Endothelial cell of umbilical vein (primary cell): Measurements from ENCODE around the gene FBN3. TPM values are rescaled to one million over a fixed set of nuclear protein-coding genes. Genes with fewer than 3 reads are reported as not detected.

ENCODE experiments used
- BruUV-seq: library from RNA; stranded (reverse); fragments of 400-500 nt; replicated peaks from 2 replicates; lab custom pipeline; 2021; lab: Mats Ljungman, UMichigan
- CTCF ChIA-PET: fragments of 300-600, 350-600 bp; sonication (Branson Sonifier 250); formaldehyde crosslinking; loops from one replicate; lab custom pipeline; 2021; ENCODE audit warnings: antibody characterized with exemption, inconsistent platforms; lab: Charles Lee
- POLR2A ChIA-PET: fragments of 300-600, 350-600 bp; sonication (Branson Sonifier 250); formaldehyde crosslinking; loops from one replicate; lab custom pipeline; 2021; ENCODE audit warnings: antibody characterized with exemption, inconsistent platforms; lab: Charles Lee
- DNase-seq: peaks from one replicate; pipeline ENCODE4 v3.0.0-alpha.2; 2011; ENCODE audit warnings: low read depth, low spot score
- FAIRE-seq: peaks from 2 replicates; lab custom pipeline; 2011; peaks lifted over from hg19 to GRCh38; lab: Jason Lieb, UNC
- H2AFZ ChIP-seq: 2 replicates; pipeline ENCODE4 v1.6.0; 2012; ENCODE audit warnings: low read depth, low read length, control low read depth, inconsistent platforms
- H3K27ac ChIP-seq: 2 replicates; pipeline ENCODE4 v1.5.1; 2011; ENCODE audit warnings: low read depth, mild to moderate bottlenecking, control low read depth, low read length, moderate library complexity; ENCODE audit not compliant: insufficient read depth
- H3K27me3 ChIP-seq, 2 experiments: 2 replicates each; pipeline versions ENCODE4 v1.6.0 to v1.6.1; 2011; ENCODE audit warnings: low read length in 2 of 2, mixed read lengths in 1 of 2; ENCODE audit not compliant: control insufficient read depth in 2 of 2, insufficient read depth in 2 of 2
- H3K36me3 ChIP-seq, 2 experiments: 2 replicates in 1 of 2; 3 replicates in 1 of 2; pipeline ENCODE4 v1.5.1; 2011; ENCODE audit warnings: low read length in 2 of 2, mild to moderate bottlenecking in 1 of 2, moderate library complexity in 1 of 2; ENCODE audit not compliant: control insufficient read depth in 2 of 2, insufficient read depth in 2 of 2; ENCODE audit errors: extremely low read depth in 1 of 2
- H3K4me1 ChIP-seq: 3 replicates; pipeline ENCODE4 v1.5.1; 2011; ENCODE audit warnings: mild to moderate bottlenecking, low read length; ENCODE audit not compliant: control insufficient read depth, insufficient read depth; ENCODE audit errors: extremely low read depth
- H3K4me2 ChIP-seq: 2 replicates; pipeline ENCODE4 v1.6.1; 2011; ENCODE audit warnings: low read length, control low read depth, mixed read lengths; ENCODE audit not compliant: insufficient read depth
- H3K4me3 ChIP-seq, 3 experiments: fragments of 200-600 bp in 1 of 3; sonication (generic), shearing (Covaris generic) in 1 of 3; replicated peaks in 1 of 3; 2 replicates each; pipeline ENCODE4 v1.5.1; 2011 to 2016; ENCODE audit warnings: control low read depth in 3 of 3, low read length in 3 of 3, mild to moderate bottlenecking in 2 of 3, inconsistent platforms in 1 of 3, low read depth in 1 of 3, moderate library complexity in 1 of 3; ENCODE audit not compliant: insufficient read depth in 1 of 3
- H3K79me2 ChIP-seq: 2 replicates; pipeline ENCODE4 v1.6.0; 2012; ENCODE audit warnings: low read length, inconsistent platforms; ENCODE audit not compliant: control insufficient read depth, insufficient read depth
- H3K9ac ChIP-seq: replicated peaks from 2 replicates; pipeline ENCODE3; 2011; ENCODE audit warnings: low read length, control low read depth; ENCODE audit not compliant: insufficient read depth; ENCODE audit errors: extremely low read depth
- H3K9me1 ChIP-seq: replicated peaks from 3 replicates; pipeline ENCODE4 v1.6.0; 2011; ENCODE audit warnings: mild to moderate bottlenecking, low read length; ENCODE audit not compliant: control insufficient read depth, insufficient read depth; ENCODE audit errors: extremely low read depth
- H3K9me3 ChIP-seq: replicated peaks from 2 replicates; pipeline ENCODE4 v1.5.1; 2012; ENCODE audit warnings: low read length, inconsistent platforms; ENCODE audit not compliant: control insufficient read depth, insufficient read depth
- H4K20me1 ChIP-seq: replicated peaks from 2 replicates; pipeline ENCODE3; 2011; ENCODE audit warnings: mild to moderate bottlenecking, low read length; ENCODE audit not compliant: control insufficient read depth, insufficient read depth; ENCODE audit errors: extremely low read depth
- CTCF ChIP-seq, 2 donors: IDR thresholded peaks; 1 replicate in 1 of 2; 2 replicates in 1 of 2; pipeline ENCODE4 v1.5.1; 2011; ENCODE audit warnings: low read length in 2 of 2, mild to moderate bottlenecking in 2 of 2, moderate library complexity in 2 of 2, control low read depth in 1 of 2, inconsistent platforms in 1 of 2, low read depth in 1 of 2; ENCODE audit not compliant: insufficient read depth in 1 of 2; ENCODE audit errors: extremely low read depth in 1 of 2
- EZH2 ChIP-seq: IDR thresholded peaks from 2 replicates; pipeline ENCODE4 v1.6.1; 2012; ENCODE audit warnings: borderline replicate concordance, low read depth, mild to moderate bottlenecking, moderate library complexity, low read length, inconsistent platforms; ENCODE audit not compliant: severe bottlenecking
- FOS ChIP-seq: IDR thresholded peaks from 2 replicates; pipeline ENCODE4 v1.6.1; 2011; ENCODE audit warnings: mild to moderate bottlenecking, low read length, moderate library complexity, borderline replicate concordance; ENCODE audit not compliant: insufficient read depth
- GATA2 ChIP-seq: IDR thresholded peaks from 2 replicates; pipeline ENCODE4 v1.7.0; 2011; ENCODE audit warnings: low read depth, mild to moderate bottlenecking, moderate library complexity, mixed read lengths, low read length; ENCODE audit not compliant: insufficient read length, insufficient read depth
- JUN ChIP-seq: IDR thresholded peaks from 2 replicates; pipeline ENCODE4 v1.6.1; 2011; ENCODE audit warnings: borderline replicate concordance, low read depth; ENCODE audit not compliant: insufficient read length, insufficient read depth
- MAX ChIP-seq: IDR thresholded peaks from 2 replicates; pipeline ENCODE4 v1.6.1; 2011; ENCODE audit not compliant: insufficient read depth, insufficient read length
- MYC ChIP-seq: IDR thresholded peaks from one replicate; pipeline ENCODE4 v1.6.1; 2011; ENCODE audit warnings: mild to moderate bottlenecking, low read depth, low read length
- POLR2A ChIP-seq: IDR thresholded peaks from 2 replicates; pipeline ENCODE4 v1.6.1; 2012; ENCODE audit warnings: low read depth, mild to moderate bottlenecking, control low read depth, low read length
- POLR2AphosphoS5 ChIP-seq: IDR thresholded peaks from 2 replicates; pipeline ENCODE4 v1.6.1; 2012; ENCODE audit warnings: low read depth, mild to moderate bottlenecking, control low read depth, low read length, moderate library complexity; ENCODE audit not compliant: insufficient read depth
- dilution Hi-C: fragments of 300-500 bp; cut with MboI; formaldehyde crosslinking; loops from one replicate; pipeline ENCODE4 v1.15.0; 2019; ENCODE audit warnings: low sequenced_read_pairs; ENCODE audit not compliant: extremely low pct_ligation_motif_present
- intact Hi-C: fragments of 100-400 bp; cut with micrococcal nuclease; formaldehyde crosslinking; loops from one replicate; pipeline ENCODE4 v1.10.0; 2022
- polyA plus RNA-seq, 4 experiments: library from polyadenylated mRNA; depleted of rRNA in 3 of 4; stranded (reverse) in 3 of 4; unstranded in 1 of 4; fragments of >200 nt; gene quantifications; 2 replicates each; pipeline versions ENCODE4 v1.2.1 to v1.2.3, GENCODE V29; 2011 to 2012; ENCODE audit warnings: missing spikeins in 1 of 4
- total RNA-seq: library from RNA; stranded (reverse); gene quantifications from 2 replicates; pipeline ENCODE4 v1.2.3, GENCODE V29; 2021

FBN3 gene
- total and polyA plus RNA-seq, 2 donors (not counting 3 experiments of a cell fraction or from before 2014, with no cell fraction given) = not detected

GRCh38 chr19:8111376-8111775, 38.0 kb downstream of the FBN3 start:
- intact Hi-C loops (no loop called here), dilution Hi-C loops (no loop called here)
- FAIRE-seq = no peak
- DNase-seq = no peak
- H3K9ac ChIP-seq = no peak overlapping the region
- no peak overlapping the region for H3K4me3 ChIP-seq
- TF ChIP-seq GATA2 (no peak), EZH2 (no peak), FOS (no peak), JUN (no peak), MAX (no peak), MYC (no peak), CTCF (IDR thresholded peaks at IDR 0.05; ENCODE audit: extremely low read depth in 1 of 2, insufficient read depth in 1 of 2, low read depth in 1 of 2, low read length in 2 of 2) (no peak), POLR2A (no peak), POLR2AphosphoS5 (no peak)
- no peak overlapping the region for H3K27ac ChIP-seq
- no peaks in the 10 kb centered on the region for H3K9me3 ChIP-seq
- no peaks in the 10 kb centered on the region for H3K79me2 ChIP-seq
- H3K4me2 ChIP-seq = no peak overlapping the region
- BruUV-seq = no TSS peak
- H4K20me1 ChIP-seq = no peaks in the 10 kb centered on the region
- H3K36me3 ChIP-seq = no peaks in the 10 kb centered on the region
- no peaks in the 10 kb centered on the region for H3K9me1 ChIP-seq
- H2AFZ ChIP-seq = no peak overlapping the region
- H3K4me1 ChIP-seq = no peaks in the 10 kb centered on the region
- ChIA-PET POLR2A (no interaction called here), CTCF (no interaction called here)
- no peaks in the 10 kb centered on the region for H3K27me3 ChIP-seq
